Stimulated activated CD8-positive, alpha-beta memory T cell treated with anti-CD3 and anti-CD28 coated beads, Interleukin-15, amount 100 ng/mL, for 4 hours (primary cell): ENCODE measurements around the gene BAX.

ENCODE experiments used
- DNase-seq, 2 donors: peaks; one replicate each; pipeline ENCODE4 v3.0.0-alpha.2; 2020; ENCODE audit warnings: low read depth in 2 of 2

Gene BAX

DNA sequence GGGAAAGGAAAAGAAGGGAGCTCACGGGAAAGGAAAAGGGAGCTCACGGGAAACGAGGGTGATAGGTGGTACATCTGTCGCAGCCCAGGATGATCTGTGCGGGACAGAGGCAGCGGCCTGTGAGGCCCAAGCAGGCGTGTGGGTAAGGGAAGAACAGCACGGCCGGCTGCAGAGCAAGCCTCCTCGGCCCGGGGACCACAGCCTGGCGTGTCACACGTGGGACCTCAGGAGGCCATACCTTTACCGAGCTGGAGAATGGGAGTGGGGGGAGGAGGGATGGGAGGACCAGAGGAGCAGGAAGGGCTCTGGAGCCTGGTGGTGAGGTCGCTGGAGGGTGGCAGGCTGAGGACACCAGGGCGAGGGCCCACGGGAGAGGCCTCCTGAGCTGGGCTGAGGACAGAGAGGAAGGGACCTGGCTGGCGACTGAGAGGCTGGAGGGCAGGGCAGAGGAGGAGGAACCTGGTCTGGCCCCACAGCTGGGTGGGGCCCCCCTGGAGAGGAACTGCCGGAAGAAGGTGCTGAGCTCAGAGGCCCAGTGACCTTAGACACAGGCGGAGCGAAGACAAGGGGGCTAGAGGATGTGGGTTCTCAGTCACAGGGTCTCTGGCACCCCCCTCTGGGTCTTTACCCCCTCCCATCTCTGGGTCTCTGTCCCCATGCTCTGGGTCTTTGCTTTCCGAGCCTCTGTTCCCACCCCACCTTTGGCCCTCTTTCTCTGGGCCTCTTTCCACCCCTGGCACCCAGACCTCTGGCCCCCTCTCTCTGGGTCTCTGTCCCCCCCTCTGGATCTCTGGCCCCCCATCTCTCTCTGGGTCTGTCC, 7.6 kb downstream of the BAX start:
- no peak for DNase-seq

DNA sequence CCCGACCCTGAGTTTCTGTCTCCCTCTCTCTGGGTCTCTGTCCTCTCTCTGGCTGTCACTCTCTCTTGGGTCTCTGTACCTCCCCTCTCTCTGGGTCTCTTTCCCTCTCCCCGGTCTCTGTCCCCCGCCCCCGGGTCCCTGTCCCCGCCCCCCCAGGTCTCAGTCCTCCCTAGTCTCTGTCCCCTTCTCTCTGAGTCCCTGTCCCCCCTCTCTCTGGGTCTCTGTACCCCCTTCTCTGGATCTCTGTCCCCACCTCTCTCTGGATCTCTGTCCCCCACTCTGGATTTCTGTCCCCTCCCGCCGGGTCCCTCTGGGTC, 8.1 kb downstream of the BAX start:
- no peak for DNase-seq

DNA sequence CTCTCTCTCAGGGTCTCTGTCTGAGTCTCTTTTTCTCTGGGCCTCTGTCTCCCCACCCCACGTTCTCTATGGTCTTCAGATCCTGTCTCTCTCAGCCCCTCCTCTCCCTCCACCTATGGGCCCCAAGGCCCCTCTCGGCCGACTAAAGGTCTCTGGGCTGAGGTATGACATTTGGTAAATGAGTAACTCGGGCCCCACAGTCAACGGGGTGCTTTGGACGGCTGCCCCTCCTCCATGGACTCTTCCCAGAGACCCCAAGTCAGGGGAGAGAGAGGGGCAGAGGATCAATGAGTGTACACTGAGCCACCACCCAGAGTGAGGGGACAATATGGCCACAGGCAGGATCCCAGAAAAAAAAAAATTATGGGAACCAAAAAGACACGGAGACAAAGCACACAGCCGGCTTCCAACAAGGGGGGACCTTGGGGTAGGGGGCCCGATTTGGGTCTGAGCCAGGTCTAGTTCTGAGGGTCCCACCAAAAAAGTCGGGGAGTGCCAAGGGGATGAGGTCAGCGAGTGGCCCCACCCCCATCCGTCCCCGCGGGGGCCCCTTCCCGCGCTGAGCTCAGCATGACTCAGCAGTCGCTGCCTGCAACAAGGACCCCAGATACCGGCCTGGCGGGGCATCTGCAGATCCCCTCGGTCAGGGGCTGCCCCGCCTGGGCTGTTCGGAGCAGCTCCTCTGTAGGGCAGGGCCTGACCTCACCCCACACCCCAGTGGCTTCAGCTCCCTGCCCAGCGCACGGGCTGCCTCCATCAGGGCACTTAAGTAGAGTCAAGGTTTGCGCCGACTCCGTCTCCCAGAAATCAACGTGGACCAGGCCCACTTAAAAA, 8.9 kb downstream of the BAX start:
- peak; percentile 48 to 54 for DNase-seq

DNA sequence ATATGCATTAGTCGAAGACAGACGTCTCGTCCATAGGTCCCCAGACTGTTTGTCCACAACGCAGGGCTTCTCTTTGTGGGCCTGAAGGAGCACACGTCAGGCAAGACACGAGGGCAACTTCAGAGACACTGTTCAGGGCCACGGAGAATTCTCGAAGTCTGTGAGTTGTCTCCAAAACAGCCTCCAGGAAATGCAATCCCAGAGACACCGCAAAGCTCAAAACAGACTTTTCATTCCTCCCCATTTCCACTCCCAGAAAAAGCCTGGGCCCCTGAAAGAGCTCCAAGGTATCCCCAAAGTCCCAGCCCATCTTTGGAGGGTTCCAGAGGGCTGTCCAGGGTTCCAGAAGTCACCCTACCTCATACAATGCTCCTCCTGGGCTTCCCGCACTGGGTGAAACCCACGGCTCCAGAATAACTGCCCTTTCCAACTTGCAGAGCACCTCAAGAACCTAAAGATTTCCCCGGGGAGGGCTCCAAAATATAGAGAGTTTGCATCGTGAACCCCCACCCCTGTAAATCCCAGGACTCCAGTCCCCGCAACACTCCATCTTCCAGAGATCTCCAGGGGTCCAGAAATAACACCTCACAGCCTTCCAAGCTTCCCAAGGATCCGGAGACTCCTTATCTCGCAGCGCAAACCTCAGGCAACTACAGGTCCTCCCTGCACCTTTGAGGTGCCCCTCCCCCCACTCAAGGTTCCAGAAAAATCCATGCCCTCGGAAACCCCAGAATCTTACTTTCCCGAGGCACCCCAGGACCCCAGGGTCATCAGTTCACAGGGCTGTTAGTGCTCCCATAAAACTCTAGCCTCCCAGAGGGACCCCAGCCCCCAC, 9.7 kb downstream of the BAX start:
- DNase-seq, result no peak

DNA sequence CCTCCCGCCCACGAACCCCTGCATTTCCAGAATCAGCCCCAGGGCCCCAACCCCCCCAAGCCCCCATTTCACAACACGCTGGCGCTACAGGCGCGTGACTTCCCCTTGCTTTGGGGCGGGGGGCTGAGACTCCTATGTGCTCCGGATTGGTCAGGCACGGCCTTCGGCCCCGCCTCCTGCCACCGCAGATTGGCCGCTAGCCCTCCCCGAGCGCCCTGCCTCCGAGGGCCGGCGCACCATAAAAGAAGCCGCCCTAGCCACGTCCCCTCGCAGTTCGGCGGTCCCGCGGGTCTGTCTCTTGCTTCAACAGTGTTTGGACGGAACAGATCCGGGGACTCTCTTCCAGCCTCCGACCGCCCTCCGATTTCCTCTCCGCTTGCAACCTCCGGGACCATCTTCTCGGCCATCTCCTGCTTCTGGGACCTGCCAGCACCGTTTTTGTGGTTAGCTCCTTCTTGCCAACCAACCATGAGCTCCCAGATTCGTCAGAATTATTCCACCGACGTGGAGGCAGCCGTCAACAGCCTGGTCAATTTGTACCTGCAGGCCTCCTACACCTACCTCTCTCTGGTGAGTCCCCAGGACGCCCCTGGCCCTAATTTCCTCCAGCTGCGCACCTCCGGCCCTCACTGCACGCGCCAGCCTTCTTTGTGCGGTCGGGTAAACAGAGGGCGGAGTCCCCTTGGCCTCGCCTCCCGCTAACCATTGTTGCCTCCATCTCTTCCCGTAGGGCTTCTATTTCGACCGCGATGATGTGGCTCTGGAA, 10.5 kb downstream of the BAX start, which contains the start of gene FTL:
Gene FTL (plus strand): TSS at position 270 of the 766 bp plus-strand sequence. CDS start 199 bp downstream, at position 469.
- peak; percentile 74 to 77 for DNase-seq

DNA sequence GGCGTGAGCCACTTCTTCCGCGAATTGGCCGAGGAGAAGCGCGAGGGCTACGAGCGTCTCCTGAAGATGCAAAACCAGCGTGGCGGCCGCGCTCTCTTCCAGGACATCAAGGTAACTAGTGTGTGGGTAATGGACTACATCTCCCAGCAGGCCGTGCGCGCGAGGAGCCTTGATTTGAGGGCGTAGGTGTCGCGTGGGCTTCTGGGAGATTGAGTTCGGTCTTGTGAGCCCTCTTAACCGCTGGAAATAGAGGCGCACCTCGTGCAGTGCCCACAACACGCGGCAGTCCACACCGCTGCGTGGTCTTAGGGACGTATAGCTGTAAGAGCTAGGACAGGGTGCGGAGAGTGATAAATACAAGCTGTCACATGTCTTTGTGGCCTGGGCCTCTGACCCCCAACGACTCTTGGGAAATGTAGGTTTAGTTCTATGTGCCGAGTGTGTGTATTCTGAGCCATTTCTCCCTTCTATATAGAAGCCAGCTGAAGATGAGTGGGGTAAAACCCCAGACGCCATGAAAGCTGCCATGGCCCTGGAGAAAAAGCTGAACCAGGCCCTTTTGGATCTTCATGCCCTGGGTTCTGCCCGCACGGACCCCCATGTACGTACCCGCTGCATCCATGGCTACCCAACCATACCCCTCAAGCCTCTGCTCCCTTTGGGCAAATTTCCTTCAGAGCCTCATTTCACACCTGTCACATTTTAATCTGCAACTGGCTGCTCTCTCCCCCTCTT, 11.3 kb downstream of the BAX start:
- peak; percentile 78 to 87 for DNase-seq

DNA sequence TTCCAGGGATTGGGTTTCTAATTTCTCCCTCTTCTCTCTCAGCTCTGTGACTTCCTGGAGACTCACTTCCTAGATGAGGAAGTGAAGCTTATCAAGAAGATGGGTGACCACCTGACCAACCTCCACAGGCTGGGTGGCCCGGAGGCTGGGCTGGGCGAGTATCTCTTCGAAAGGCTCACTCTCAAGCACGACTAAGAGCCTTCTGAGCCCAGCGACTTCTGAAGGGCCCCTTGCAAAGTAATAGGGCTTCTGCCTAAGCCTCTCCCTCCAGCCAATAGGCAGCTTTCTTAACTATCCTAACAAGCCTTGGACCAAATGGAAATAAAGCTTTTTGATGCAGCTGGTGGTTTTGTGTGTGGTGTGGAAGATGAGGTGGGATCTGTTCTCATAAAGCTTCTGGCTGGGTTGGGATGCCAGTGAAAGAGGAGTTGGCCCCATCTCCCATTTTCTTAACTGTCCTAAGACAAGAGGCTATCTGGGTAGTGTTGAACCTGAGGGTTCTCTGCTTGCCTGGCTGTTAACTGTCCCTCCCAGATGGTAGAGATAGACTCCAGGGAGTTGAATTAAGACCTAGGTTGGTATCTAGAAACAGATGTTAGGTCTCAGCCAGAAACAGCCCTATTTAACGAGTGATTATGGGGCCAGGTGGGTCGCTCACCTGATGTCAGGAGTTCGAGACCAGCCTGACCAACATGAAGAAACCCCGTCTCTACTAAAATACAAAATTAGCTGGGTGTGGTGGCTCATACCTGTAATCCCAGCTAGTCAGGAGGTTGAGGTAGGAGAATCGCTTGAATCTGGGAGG, 12.1 kb downstream of the BAX start:
- DNase-seq, result no peak

DNA sequence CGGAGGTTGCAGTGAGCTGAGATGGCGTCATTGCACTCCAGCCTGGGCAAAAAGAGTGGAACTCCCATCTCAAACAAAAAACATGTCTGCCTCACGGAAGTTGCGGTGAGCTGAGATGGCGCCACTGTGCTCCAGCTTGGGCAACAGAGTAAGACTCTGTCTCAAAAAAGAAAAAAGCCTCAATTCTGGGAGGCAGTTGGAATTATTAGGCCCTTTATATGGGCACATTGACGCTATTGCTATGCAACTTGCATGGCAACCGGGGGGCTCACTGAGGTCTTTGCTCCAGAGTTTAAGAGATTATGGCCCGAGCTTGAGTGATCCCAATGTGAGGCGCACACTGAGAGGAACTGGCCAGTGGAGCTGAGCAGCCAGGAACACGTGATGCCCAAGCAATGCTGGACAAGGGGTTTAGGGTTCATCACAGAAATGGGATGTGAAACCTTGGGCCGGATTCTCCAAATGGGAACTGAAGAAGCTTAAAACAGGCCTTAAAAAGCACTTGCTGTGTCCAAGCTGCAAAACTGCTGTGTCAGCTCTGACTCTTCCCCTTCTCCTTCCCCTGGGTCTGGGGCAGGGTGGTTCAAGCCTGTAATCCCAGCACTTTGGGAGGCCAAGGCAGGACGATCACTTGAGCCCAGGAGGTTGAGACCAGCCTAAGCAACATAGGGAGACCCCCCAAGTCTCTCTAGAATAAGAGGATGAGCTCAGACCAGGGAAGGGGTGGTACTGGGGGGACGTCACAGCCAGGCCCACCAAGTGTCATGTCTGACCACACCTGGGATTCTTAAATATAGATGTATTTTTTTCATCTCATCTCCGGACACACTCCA, 12.9 kb downstream of the BAX start:
- no peak for DNase-seq

DNA sequence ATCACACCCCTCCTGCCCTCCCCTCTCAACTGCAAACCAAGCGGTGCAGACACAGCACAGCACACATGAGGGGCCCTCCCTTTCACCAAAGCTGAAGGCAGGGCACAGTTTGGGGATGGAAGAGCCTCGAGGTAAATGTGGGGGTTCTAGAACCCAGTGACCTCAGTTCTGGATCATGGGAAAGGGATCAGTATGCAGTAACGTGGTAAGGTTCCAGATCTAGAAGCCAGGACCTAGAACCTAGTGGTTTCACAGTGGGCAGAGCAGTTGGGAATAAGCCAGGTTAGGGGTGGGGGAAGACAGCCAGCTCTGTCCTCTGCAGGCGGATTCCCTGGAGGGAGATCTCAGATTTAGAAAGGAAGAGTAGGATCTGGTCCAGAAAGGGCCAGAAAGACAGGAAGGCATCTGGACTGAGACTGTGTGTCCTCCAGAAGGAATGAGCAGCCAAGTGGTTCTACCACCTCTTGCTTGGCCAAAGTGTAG, 13.5 kb downstream of the BAX start:
- no peak for DNase-seq

DNA sequence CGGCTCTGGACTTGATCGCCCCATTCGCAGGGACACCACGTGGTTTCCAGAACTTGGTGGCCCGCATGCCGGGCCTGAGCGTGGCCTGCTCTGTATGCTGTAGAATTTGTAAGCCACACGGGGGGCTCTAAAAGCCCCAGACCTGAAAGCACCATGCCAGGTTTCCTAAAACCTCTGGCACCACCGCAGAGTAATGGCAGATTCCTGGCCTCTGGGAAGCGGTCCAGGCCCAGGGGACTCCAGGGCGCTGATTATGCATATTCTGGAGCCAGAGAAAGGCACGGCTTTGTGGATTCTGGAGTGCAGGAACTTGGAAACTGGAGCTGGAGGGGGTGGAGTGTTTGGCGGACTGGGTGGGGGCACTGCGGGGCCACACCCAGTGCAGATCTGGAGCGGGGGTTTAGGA, 14.1 kb downstream of the BAX start:
- DNase-seq, result no peak

DNA sequence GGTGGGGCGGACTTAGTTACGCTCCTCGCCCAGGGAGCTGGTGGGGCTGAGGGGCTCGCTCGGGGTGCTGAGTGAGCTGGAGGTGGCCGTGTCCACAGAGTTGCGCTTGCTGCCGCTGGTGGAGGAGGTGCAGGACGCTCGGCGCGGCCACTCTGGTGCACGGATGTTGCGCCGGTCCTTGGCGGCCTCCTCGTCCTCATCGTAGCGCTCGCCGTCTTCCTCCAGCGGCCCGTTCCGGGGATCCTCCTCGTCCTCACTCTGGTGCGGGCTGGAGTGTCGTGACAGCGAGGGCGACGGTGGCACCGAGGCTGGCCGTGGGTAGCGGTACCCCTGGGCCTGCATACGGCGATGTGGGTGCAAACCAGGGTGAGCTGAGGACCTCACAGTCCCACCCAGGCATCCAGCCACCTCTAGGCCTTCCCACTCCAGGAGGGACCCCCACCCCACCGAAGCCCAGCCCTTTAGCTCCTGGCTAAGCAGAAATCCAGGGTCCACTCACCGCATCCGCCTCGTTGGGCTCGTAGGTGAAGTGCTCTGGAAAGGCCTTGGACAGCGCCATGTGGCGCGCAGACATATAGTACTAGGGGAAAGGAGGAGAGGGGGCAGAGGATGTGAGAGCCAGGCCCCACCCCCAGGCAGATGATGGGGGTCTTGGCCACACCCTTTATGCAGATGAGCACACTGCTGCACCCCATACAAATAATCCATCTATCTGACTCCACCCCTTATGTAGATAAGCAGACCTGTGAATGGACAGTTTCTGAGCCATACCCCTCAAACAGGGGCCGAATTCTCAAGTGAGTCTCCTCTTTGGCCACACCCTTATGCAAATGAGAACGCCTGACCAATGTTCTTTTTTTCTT, 14.8 kb downstream of the BAX start:
- no peak for DNase-seq

DNA sequence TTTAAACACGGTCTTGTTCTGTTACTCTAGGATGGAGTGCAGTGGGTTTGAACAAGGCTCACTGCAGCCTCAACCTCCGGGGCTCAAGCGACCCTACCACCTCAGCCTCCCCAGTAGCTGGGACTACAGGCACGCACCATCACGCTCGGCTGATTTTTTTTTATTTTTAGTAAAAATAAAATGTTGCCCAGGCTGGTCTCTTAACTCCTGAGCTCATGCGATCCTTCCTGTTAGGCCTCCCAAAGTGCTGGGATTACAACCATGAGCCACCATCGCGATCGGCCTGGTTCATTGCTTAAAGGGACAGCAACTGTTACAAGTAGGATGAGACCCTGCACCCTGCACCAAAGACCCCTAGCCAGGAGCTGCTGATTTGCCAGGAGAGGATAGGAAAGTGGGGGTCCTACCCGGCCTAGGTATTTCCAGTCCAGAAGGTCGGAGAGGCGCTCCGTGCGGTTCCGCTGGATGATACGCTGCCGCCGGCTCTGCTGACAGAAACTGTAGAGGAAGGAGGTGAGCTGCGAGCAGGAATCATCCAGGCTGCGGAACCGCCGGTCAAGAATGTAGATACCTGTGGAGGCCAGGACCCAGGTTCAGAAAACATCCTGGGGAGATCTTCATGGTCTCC, 15.6 kb downstream of the BAX start:
- DNase-seq, result no peak

DNA sequence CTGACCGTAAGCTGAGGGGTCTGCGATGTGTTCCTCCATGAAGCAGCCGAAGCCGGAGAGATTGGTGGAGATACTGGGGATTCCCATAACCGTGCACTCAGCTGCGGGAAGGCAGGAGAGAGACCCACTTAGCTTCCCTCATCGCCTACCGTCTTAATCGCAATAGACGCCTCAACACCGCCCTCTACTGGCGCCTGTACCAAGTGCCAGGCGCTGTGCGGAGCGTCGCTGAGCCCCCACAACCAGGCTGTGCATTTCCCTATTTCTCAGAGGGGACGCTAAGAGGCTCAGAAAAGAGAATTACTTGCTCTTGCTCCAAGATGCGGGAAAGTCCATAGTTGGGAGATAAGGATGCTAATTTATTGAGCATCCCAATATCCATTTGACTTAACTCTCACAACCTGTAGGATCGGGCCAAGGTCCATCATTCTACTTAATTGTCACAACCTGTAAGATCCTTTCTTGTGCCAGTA, 16.3 kb downstream of the BAX start:
- DNase-seq, result peak; percentile 52 to 56

DNA sequence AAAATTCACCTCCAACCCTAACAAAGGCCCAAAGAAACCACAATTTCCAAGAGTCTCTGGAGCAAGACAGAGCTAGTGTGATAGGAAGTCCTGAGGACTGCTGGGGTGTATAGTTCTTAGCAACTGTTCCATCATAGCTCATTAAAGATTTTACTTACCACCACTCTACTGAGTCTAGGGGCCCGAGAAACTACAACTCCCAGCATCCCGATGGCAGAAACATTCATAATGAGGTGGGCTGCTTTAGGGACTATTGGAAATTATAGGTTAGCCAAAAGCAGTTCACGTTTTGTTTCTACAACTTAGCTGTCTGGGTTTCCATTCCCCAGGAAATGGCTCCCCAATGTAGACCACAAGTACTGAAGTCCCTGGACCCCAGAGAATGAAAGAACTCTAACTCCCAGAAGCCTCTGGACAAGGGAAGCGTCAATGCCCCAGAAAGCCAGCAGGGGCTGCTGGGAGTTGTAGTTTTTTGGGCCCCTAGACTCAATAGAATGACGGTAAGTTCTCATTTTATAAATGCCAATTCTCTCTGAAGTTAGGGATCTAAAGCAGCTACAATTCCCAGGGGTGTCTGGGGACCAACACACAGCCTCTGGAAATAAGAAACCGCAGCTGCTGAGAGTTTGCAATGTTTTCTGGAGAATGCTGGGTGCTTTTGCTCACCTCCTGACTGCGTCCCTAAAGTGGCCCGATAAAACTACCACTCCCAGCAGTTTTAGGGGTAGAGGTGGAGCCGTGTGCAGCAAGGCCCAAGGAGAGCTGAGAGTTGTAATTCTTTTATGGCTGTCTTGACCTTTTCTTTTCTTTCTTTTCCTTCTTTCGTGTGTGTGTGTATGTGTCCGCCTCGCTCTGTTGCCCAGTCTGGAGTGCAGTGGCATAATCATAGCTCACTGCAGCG, 21.5 kb downstream of the BAX start:
- no peak for DNase-seq

DNA sequence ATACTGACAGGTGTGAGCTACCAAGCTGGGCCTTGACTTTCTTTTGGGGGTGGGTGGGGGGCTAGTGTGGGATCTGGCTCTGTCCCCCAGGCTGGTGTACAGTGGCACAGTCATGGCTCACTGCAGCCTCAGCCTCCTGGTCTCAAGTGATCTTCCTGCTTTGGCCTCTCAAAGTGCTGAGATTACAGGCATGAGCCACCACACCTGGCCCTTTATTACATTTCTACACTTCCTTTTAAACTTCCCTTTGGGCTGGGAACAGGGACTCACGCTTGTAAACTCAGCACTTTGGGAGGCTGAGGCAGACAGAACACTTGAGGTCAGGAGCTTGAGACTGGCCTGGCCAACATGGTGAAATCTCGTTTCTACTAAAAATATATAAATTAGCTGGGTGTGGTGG, 22.4 kb downstream of the BAX start:
- no peak for DNase-seq

DNA sequence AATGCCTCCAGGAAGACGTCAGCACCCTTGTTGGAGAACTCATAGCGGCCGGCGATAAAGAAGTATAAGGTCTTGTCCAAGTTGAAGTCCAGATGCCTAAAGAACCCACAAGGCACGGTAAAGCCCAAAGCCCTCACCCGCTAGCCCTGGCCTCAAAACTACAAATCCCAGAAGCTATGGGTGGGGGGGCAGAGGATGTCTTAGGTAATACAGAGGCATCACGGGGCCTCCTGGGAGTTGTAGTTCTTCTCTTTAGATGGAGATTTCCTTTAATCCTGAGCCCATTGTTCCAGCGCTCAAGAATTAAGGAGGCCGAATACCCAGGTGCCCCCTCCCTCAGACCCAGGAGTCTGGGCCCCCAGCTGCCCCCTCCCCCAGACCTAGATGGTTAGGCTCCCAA, 27.6 kb downstream of the BAX start:
- no peak for DNase-seq
